H9 (cell line): ENCODE measurements around the gene KRT36. TPM values are rescaled to one million over a fixed set of nuclear protein-coding genes. Genes with fewer than 3 reads are reported as not detected.

ENCODE experiments used
- DNase-seq: peaks from one replicate; pipeline ENCODE4 v3.0.0-alpha.2; 2017
- H2AFZ ChIP-seq: one replicate; pipeline ENCODE4 v1.6.1; 2013; ENCODE audit warnings: mild to moderate bottlenecking, low read length, control low read depth, moderate library complexity
- H2AK5ac ChIP-seq: 2 replicates; pipeline ENCODE4 v1.6.1; 2013; ENCODE audit warnings: low read length, control low read depth, mixed read lengths; ENCODE audit not compliant: insufficient read length
- H2BK120ac ChIP-seq: one replicate; pipeline ENCODE4 v1.6.1; 2013; ENCODE audit warnings: low read depth, mild to moderate bottlenecking, low read length, control low read depth, inconsistent platforms; ENCODE audit not compliant: poor library complexity, severe bottlenecking
- H2BK12ac ChIP-seq: 2 replicates; pipeline ENCODE4 v1.6.1; 2013; ENCODE audit warnings: low read length, control low read depth, mixed read lengths, low read depth; ENCODE audit not compliant: insufficient read length
- H2BK15ac ChIP-seq: 2 replicates; pipeline ENCODE4 v1.6.1; 2013; ENCODE audit warnings: low read depth, low read length, control low read depth
- H2BK20ac ChIP-seq: one replicate; pipeline ENCODE4 v1.6.1; 2013; ENCODE audit warnings: low read depth, mild to moderate bottlenecking, low read length, control low read depth, inconsistent platforms; ENCODE audit not compliant: poor library complexity, severe bottlenecking
- H2BK5ac ChIP-seq: 2 replicates; pipeline ENCODE4 v1.6.1; 2013; ENCODE audit warnings: low read length, control low read depth, mixed read lengths; ENCODE audit not compliant: insufficient read length
- H3K14ac ChIP-seq: 2 replicates; pipeline ENCODE4 v1.6.1; 2013; ENCODE audit warnings: low read length, control low read depth; ENCODE audit not compliant: insufficient read depth
- H3K18ac ChIP-seq: 2 replicates; pipeline ENCODE4 v1.6.1; 2013; ENCODE audit warnings: low read depth, mild to moderate bottlenecking, mixed read lengths, low read length, control low read depth; ENCODE audit not compliant: insufficient read length
- H3K23ac ChIP-seq: 2 replicates; pipeline ENCODE4 v1.6.1; 2013; ENCODE audit warnings: low read length, control low read depth, mixed read lengths, low read depth; ENCODE audit not compliant: insufficient read length
- H3K23me2 ChIP-seq: 2 replicates; pipeline ENCODE4 v1.6.1; 2013; ENCODE audit warnings: low read depth, mild to moderate bottlenecking, mixed read lengths, low read length, control low read depth; ENCODE audit not compliant: insufficient read length, poor library complexity, severe bottlenecking
- H3K27ac ChIP-seq: 2 replicates; pipeline ENCODE4 v1.5.1; 2013; ENCODE audit warnings: low read length, control low read depth, mixed read lengths, low read depth; ENCODE audit not compliant: insufficient read length
- H3K27me3 ChIP-seq: 2 replicates; pipeline ENCODE4 v1.6.1; 2013; ENCODE audit warnings: low read length, control low read depth, inconsistent platforms; ENCODE audit not compliant: insufficient read depth
- H3K4ac ChIP-seq: 2 replicates; pipeline ENCODE4 v1.6.1; 2013; ENCODE audit warnings: low read depth, mild to moderate bottlenecking, control low read depth, inconsistent platforms, low read length, moderate library complexity
- H3K4me1 ChIP-seq: 2 replicates; pipeline ENCODE4 v1.6.1; 2013; ENCODE audit warnings: low read length, control low read depth, inconsistent platforms; ENCODE audit not compliant: insufficient read depth
- H3K4me2 ChIP-seq: 2 replicates; pipeline ENCODE4 v1.6.1; 2013; ENCODE audit warnings: low read length, control low read depth, mixed read lengths; ENCODE audit not compliant: insufficient read length, insufficient read depth
- H3K56ac ChIP-seq: 2 replicates; pipeline ENCODE4 v1.6.1; 2013; ENCODE audit warnings: low read depth, mild to moderate bottlenecking, mixed read lengths, low read length, control low read depth; ENCODE audit not compliant: insufficient read length
- H3K79me1 ChIP-seq: 2 replicates; pipeline ENCODE4 v1.6.1; 2013; ENCODE audit warnings: low read depth, mild to moderate bottlenecking, moderate library complexity, low read length, control low read depth, inconsistent platforms; ENCODE audit not compliant: insufficient read depth, poor library complexity, severe bottlenecking
- H3K79me2 ChIP-seq: 2 replicates; pipeline ENCODE4 v1.6.1; 2013; ENCODE audit warnings: low read length, control low read depth, inconsistent platforms; ENCODE audit not compliant: insufficient read depth
- H3K9ac ChIP-seq: 2 replicates; pipeline ENCODE4 v1.6.1; 2013; ENCODE audit warnings: low read length, control low read depth, mixed read lengths; ENCODE audit not compliant: insufficient read length; ENCODE audit errors: extremely low read depth
- H3K9me3 ChIP-seq: one replicate; pipeline ENCODE4 v1.6.1; 2013; ENCODE audit warnings: low read depth, low read length, inconsistent platforms; ENCODE audit not compliant: control insufficient read depth
- H3T11ph ChIP-seq: one replicate; pipeline ENCODE4 v1.6.1; 2013; ENCODE audit warnings: mild to moderate bottlenecking, low read length, control low read depth, inconsistent platforms
- H4K20me1 ChIP-seq: one replicate; pipeline ENCODE4 v1.6.1; 2013; ENCODE audit not compliant: control insufficient read depth, insufficient read length, insufficient read depth
- H4K5ac ChIP-seq: 2 replicates; pipeline ENCODE4 v1.6.1; 2013; ENCODE audit warnings: low read depth, mild to moderate bottlenecking, mixed read lengths, low read length, control low read depth; ENCODE audit not compliant: insufficient read length
- H4K8ac ChIP-seq: replicated peaks from 2 replicates; pipeline ENCODE4 v1.6.1; 2013; ENCODE audit warnings: low read length, control low read depth, mixed read lengths, low read depth; ENCODE audit not compliant: insufficient read length
- H4K91ac ChIP-seq: 2 replicates; pipeline ENCODE4 v1.6.1; 2013; ENCODE audit warnings: low read depth, mild to moderate bottlenecking, moderate library complexity, mixed read lengths, low read length, control low read depth; ENCODE audit not compliant: insufficient read length
- H3K27ac Mint-ChIP-seq, 3 experiments: 2 replicates in 2 of 3; 3 replicates in 1 of 3; pipeline ENCODE4 v1.8.0; 2020 to 2021; ENCODE audit warnings: mixed read lengths in 3 of 3, mild to moderate bottlenecking in 1 of 3, moderate library complexity in 1 of 3
- H3K27me3 Mint-ChIP-seq: 2 replicates; pipeline ENCODE4 v1.8.0; 2021; ENCODE audit warnings: low read depth, mild to moderate bottlenecking, moderate library complexity, mixed read lengths
- H3K36me3 Mint-ChIP-seq, 3 experiments: 2 replicates in 2 of 3; 3 replicates in 1 of 3; pipeline ENCODE4 v1.8.0; 2020 to 2021; ENCODE audit warnings: low read depth in 3 of 3, mixed read lengths in 3 of 3; ENCODE audit not compliant: insufficient read depth in 1 of 3
- H3K4me1 Mint-ChIP-seq, 2 experiments: 2 replicates each; pipeline ENCODE4 v1.8.0; 2020; ENCODE audit warnings: mixed read lengths in 2 of 2
- H3K4me3 Mint-ChIP-seq, 2 experiments: 2 replicates in 1 of 2; 3 replicates in 1 of 2; pipeline ENCODE4 v1.8.0; 2020 to 2021; ENCODE audit warnings: mild to moderate bottlenecking in 2 of 2, mixed read lengths in 2 of 2, moderate library complexity in 1 of 2
- H3K9me3 Mint-ChIP-seq, 2 experiments: 2 replicates in 1 of 2; 3 replicates in 1 of 2; pipeline ENCODE4 v1.8.0; 2020; ENCODE audit warnings: mild to moderate bottlenecking in 2 of 2, mixed read lengths in 2 of 2, moderate library complexity in 1 of 2
- WGBS: extraction: QIAGEN DNeasy Blood & Tissue Kit; methylation state at CpG from one replicate; pipeline ENCODE4 v1.1.7; 2013; ENCODE audit warnings: missing lambda C conversion rate, low lambda C conversion rate, mixed read lengths; ENCODE audit not compliant: insufficient read length; ENCODE audit errors: extremely low coverage; 5-methylcytosine and 5-hydroxymethylcytosine counted together
- total RNA-seq: library from RNA; stranded (reverse); gene quantifications from 2 replicates; pipeline ENCODE4 v1.2.1, GENCODE V29; 2021
- TF ChIP-seq, protein P1 (sequence below): fragments of 200-600 bp; sonication (generic); conservative IDR thresholded peaks from 3 replicates; pipeline ENCODE4 v1.8.0; 2021; ENCODE audit warnings: antibody characterized with exemption, mild to moderate bottlenecking

KRT36 gene
- total RNA-seq, 1 experiment from 2014 or later: not detected

- Mint-ChIP-seq H3K4me1 (peaks cover 36 to 50% of the 10 kb centered on the region in 2 experiments), H3K4me3 (no peak overlapping the region), H3K9me3 (no peaks in the 10 kb centered on the region; a peak in 1 of 5 replicates), H3K36me3 (no peaks in the 10 kb centered on the region), H3K27ac (peak overlapping the region in 1 of 3 experiments; percentile 28; a peak in 1 of 7 replicates), H3K27me3 (peaks cover 26% of the 10 kb centered on the region)
- Histone ChIP-seq H3K79me2 (no peaks in the 10 kb centered on the region), H3K23me2 (no peaks in the 10 kb centered on the region), H3K23ac (no peak overlapping the region), H3K27ac (no peak overlapping the region), H3K4ac (no peak overlapping the region), H3K9ac (no peak overlapping the region), H4K91ac (no peak overlapping the region), H2AFZ (no peak overlapping the region), H4K5ac (no peak overlapping the region), H3K79me1 (no peaks in the 10 kb centered on the region), H2BK15ac (no peak overlapping the region), H2AK5ac (no peak overlapping the region), H3K27me3 (no peaks in the 10 kb centered on the region), H3T11ph (no peak overlapping the region), H3K18ac (no peak overlapping the region), H2BK120ac (no peak overlapping the region), H3K9me3 (no peaks in the 10 kb centered on the region), H4K20me1 (no peaks in the 10 kb centered on the region), H3K4me1 (peaks cover 2% of the 10 kb centered on the region; the same call in 1 of the 2 replicates), H2BK12ac (no peak overlapping the region), H3K56ac (no peak overlapping the region), H2BK20ac (no peak overlapping the region), H2BK5ac (no peak overlapping the region), H3K14ac (no peak overlapping the region), H4K8ac (no peak overlapping the region), H3K4me2 (no peak overlapping the region)
- TF ChIP-seq, protein P1, sequence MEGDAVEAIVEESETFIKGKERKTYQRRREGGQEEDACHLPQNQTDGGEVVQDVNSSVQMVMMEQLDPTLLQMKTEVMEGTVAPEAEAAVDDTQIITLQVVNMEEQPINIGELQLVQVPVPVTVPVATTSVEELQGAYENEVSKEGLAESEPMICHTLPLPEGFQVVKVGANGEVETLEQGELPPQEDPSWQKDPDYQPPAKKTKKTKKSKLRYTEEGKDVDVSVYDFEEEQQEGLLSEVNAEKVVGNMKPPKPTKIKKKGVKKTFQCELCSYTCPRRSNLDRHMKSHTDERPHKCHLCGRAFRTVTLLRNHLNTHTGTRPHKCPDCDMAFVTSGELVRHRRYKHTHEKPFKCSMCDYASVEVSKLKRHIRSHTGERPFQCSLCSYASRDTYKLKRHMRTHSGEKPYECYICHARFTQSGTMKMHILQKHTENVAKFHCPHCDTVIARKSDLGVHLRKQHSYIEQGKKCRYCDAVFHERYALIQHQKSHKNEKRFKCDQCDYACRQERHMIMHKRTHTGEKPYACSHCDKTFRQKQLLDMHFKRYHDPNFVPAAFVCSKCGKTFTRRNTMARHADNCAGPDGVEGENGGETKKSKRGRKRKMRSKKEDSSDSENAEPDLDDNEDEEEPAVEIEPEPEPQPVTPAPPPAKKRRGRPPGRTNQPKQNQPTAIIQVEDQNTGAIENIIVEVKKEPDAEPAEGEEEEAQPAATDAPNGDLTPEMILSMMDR: no peak; the same call in 2 of the 3 replicates
- no peak for DNase-seq
- no CpG with 5 or more reads among the region's 7 CpGs for whole genome bisulfite sequencing
Observed at GRCh38 chr17:41534899-41535546, 45.3 kb upstream of the KRT36 start.
